T follicular helper cell (primary cell): Measurements from ENCODE around the gene PLK2.

Experiments used
- DNase-seq: peaks from one replicate; pipeline ENCODE4 v3.0.0-alpha.2; 2020; ENCODE audit warnings: low read depth
- total RNA-seq, 2 experiments: gene quantifications; one replicate each; lab custom pipeline; 2026; lab: John Stamatoyannopoulos, UW

PLK2 gene
- 5.0 to 6.9 reads per million in 2 experiments for total RNA-seq

- DNase-seq: peak; percentile 87
Observed at GRCh38 chr5:58460002-58460731, at the start of gene PLK2. Gene PLK2 (minus strand): TSS chr5:58460086. CDS start chr5:58459959, 127 bp downstream.

GRCh38 chr5:58507715-58508114 is 47.8 kb upstream of the PLK2 start:
- no peak for DNase-seq

DNA sequence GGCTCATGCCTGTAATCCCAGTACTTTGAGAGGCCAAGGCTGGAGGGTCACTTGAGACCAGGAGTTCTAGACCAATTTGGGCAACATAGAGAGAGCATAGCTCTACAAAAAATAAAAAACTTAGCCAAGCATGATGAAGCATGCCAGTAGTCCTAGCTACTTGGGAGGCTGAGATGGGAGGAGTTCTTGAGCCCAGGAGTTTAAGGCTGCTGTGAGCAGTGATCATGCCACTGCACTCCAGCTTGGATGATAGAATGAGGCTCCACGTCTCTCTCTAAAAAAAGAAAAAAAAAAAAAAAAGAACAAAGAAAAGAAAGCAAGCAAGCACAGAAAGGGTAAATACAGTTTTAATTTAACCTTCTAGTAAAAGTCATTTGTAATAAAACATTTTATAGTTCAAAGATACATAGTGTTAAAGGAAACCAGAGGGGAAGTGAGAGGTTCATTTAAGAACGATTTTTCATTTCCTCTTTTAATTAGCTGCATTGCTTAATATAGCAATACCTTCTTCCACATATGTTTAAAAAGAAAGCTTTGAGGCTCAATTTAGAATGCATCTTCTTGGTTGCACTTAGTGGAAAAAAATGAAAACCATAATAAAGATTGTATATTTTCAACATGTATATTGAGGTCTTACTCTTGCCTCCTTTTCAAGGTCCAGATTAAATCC is 46.2 kb upstream of the PLK2 start:
- no peak for DNase-seq

- no peak for DNase-seq
Observed at GRCh38 chr5:58505502-58505901, 45.6 kb upstream of the PLK2 start.

- no peak for DNase-seq
Observed at GRCh38 chr5:58504766-58505165, 44.9 kb upstream of the PLK2 start.

DNA sequence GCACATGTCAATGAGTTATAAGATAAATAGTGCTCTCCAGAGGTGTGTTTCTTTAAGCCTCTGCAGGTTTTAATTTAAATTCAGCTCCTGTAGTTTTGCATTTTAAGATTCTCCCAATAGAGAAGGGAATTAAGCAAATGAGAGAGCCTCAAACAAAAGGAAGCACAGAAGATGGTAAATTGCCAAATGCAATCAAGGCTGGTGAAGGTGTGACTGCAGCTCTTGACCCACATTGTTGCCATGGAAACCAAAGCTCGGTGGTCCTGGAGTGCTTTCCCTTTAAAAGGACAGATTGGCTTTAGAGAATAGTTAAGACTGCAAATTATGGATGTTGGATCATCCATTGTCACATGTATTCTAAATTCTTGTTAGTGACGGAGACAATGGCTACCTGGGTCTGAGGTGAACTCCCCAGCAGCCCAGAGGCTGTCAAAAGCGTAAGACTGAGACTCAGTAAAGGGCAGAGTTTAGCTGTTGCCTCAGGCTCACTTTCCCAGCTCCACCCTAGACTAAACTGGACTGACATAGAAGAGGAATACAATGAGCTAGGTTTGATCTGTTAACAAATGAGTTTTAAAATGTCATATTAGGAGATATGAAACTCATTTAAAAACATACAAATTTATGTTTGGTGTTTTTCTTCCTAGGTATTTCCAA is 43.6 kb upstream of the PLK2 start:
- DNase-seq: no peak

DNA sequence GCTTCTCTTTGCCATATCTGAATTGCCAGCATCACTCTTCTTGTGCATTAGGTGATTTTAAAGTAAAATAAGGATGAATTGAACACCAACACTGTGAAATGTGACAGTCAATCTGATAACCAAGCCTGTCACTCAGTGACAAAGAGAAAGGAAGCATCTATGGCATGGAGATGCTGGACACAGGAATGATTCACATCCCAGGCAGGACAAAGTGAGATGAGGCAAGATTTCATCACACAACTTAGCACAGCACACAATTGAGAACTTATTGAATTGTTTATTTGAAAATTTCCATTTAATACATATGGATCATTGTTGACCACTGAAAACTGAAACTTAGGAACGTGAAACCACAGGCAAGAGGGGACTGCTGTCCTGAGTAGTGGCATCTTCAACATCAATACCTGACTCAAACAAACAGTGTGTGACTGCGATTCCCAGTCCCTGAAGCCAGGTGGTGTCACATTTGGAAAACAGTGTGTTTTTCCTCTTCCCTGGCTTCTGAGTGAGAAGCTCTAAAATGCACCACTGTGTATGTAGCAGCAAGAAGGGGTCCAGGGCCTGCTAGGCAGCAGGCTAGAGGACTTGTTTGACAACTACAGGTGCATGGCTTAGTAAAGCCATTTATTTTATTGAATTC is 42.0 kb upstream of the PLK2 start:
- DNase-seq: no peak

DNA sequence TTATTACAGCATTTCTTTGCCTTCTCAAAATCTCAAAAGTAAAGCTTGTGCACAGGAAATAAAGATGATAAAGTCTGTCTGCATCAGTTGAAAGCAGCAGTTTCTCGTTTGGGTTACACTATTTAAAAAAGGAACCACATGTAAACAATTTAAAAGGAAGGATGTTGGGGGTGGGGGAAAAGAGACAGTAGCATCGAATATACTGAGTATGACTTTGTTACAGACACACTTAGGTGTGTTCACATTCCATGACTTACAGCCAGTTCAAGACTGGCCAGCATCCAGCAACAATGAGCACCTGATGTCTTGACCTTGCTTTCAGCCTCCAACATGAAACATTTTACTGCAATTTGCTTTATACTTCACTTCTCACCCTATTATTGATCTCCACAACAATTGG is 40.1 kb upstream of the PLK2 start:
- no peak for DNase-seq

GRCh38 chr5:58499231-58499630 is 39.3 kb upstream of the PLK2 start:
- no peak for DNase-seq

DNA sequence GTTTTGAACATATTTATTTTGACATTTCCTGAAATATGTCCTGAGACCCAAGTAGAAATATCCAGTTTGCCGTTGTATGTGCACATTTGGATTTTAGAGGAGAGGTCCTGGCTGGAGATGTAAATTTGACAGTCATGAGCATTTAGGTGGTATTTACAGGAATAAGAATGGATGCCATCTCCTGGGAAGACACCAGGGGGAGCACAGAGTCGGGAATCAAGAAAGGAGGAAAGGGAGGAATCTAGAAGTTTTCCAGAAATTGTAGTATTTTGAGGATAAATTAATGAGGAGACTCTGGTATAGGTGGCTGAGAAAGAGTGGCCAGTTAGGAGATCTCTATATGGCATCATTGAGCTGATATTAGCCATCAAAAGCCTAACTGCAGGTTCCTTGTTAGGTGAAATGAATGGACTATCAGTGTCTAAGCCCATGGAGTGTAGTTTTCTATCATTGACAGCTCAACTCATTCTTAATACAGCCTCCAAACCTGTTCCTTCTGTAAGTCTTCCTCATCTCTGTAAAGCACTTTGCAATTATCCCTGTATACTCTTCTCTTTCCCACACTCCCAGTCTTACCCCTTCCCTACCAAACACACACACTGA is 38.6 kb upstream of the PLK2 start:
- no peak for DNase-seq

- no peak for DNase-seq
Observed at GRCh38 chr5:58497921-58498320, 38.0 kb upstream of the PLK2 start.

DNA sequence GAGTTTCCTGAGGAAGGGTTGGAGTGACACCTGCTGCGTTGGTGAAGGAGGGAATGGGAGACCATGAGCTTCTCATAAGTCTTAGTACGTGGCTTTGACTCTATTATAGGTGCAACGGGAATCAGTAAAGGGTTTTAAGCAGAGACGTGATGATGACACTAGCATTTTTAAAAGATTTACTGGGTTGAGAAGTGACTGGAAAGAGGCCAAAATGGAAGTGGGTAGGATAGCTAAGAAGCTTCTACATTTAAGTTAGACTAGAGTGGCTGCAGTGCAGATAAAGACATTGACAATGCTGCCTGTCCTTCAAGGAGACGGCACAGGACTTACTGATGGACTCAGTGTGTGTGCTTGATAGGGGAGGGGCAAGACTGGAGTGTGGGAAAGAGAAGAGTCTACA is 37.5 kb upstream of the PLK2 start:
- no peak for DNase-seq

- no peak for DNase-seq
Observed at GRCh38 chr5:58496488-58496887, 36.6 kb upstream of the PLK2 start.

DNA sequence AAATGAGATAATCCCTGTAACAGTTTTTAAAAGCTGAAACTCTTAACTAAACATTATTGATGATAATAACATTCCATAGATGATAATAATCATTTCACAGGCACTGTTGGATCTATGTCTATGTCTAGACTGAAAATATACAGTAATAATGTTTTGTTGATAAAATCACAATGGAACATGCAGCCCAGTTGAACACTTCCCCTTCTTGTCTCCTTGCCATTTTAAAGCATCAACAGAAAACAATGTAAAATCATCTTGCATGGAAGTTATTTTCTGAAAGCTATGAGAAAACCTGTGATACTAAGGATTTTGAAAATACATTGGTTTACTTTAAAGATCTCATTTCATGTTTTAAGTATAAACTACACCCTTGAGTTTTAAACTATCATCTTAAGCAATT is 33.3 kb upstream of the PLK2 start:
- no peak for DNase-seq

DNA sequence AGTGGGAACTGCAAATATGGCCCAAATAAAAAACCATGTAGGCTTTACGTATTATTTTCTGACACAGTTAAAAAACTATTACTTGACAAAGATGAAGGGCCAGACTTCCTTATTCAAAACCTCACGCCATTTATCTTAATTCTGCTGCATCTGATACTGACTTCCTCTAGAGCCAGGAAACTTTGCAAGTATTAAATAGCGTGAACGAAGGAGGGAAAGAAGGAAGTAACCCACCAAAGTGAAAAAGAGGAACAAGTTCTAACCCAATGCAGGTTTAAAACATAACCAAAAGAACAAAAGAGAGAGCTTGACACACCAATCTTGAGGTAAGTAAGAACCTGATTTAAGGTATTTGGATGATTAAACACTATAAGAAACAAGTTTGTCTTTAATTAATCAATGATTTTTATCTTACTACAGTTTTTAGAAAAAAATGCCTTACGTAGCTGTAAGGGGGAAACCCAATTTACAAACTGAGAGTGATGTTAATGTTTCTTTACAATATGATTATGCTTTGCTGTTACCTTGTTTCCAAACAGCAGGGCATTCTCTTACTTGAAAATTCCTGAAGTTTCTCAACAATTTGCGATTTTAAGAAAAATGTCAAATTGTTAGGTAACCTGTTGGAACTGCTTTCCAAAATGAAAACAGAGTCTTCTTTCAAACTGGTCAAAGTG is 31.5 kb upstream of the PLK2 start, which contains the start of gene GAPT:
TSS of gene GAPT (plus strand) at position 220 of the 677 bp plus-strand sequence. CDS start 3,102 bp downstream, outside the sequence.
- no peak for DNase-seq

GRCh38 chr5:58490402-58491050 is 30.6 kb upstream of the PLK2 start:
- DNase-seq: no peak

- DNase-seq: no peak
Observed at GRCh38 chr5:58486290-58486689, 26.4 kb upstream of the PLK2 start.

DNA sequence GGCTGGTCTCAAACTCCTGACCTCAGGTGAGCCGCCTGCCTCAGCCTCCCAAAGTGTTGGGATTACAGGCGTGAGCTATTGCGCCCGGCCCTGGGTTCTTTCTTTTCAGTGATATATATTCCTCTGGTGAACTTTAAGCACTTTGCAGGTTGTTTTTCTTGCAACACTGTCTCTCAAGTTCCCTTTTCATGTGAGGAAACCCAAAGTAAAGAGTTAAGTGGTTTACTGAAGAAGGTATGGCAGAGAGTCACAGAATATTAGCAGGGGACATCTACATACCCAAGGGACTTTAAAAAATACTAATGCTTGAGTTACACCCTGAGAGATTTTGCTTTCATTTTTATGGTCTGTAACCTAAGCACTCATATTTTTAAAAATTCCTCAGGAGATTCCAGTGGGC is 24.6 kb upstream of the PLK2 start:
- no peak for DNase-seq

DNA sequence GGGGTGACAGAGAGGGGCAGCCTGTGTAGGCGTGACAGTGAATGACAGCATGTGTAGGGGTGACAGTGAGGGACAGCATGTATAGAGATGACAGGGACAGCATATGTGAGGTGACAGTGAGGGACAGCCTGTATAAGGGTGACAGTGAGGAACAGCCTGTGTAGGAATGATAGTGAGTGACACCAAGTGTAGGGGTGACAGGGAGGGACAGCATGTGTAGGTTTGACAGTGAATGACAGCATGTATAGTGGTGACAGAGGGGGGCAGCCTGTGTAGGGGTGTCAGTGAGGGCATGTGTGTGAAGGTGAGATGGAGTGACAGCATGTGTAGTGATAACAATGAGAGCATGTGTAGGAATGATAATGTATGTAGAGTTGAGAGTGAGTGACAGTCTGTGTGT is 22.6 kb upstream of the PLK2 start:
- no peak for DNase-seq

- no peak for DNase-seq
Observed at GRCh38 chr5:58481828-58482227, 21.9 kb upstream of the PLK2 start.
